NCI-H1417 (cell line): ENCODE results near the gene MRPL49.

Source experiments
- DNase-seq, 3 experiments: peaks; one replicate each; lab custom pipeline; 2025; lab: John Stamatoyannopoulos, UW

Gene MRPL49

DNA sequence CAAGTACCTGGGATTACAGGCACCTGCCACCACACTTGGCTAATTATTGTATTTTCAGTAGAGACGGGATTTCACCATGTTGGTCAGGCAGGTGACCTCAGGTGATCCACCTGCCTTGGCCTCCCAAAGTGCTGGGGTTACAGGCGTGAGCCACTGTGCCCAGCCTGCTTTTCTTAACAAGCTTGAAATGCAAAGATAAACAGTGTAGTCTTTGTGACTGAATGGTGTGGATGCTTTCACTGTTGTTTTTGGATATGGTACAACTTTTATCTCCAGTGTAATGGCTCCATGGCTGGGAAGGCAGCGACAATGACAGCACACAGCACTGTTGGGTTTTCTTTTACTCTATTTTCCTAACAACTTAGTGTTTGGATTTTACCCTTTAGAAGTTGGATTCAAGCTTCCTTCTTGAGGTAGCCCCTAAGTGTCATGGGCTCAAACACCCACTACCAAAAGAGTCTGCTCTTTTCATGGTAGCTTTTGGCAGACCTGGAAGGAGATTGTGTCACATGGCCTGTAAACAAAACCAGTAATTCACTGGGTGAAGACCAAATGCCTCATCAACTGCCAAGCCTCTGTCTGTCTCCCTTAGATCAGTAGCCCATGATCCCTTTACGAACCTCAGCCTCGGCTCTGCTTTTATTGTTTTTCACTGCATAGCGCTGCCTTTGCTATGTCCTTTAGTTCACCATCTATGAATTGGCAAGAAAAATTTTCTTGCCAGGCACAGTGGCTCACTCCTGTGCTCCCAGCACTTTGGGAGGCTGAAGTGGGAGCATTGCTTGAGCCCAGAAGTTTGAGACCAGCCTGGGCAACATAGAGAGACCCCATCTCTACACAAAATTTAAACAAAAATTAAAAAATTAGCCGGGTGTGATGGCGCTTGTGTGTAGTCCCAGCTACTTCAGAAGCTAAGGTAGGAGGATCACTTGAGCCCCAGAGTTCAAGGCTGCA is 19.7 kb upstream of the MRPL49 start:
- no peak for DNase-seq

DNA sequence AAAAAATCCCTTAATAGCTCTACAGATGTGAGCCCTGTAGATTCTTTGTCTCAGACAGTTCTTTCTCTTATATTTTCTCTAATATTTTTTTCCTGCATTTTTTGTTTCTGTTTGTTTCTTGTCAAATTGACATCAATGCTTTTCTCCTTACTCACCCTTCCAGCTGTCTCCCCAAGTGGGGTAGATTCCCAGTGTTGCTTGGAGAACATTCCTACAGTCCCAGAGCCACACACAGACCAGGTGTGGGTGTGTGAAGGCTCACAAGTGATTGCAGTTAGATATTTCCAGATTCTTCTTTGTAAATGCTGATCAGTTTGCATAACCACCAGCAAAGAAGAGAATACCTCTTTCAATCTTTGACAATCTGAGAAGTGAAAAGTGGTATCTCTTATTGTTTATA is 18.6 kb upstream of the MRPL49 start:
- no peak for DNase-seq

DNA sequence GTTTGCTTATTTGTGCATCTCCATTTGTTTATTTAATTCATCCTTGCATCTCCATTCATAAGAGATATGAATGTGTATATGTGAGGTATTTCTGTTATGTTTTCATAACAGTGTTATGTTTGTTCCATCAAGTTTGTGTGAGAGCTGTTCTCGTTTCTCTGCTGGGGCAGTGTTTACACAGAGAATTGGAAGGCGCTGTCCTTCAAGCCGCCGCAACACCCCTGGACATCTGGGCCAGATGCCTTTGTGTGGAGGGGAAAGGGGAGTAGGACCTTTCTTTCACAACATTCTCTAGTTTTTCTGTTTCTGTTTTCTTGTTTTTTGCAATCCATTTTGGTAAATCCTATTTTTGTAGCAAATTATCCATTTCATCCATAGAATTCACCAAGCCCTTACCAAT is 17.5 kb upstream of the MRPL49 start:
- no peak for DNase-seq

DNA sequence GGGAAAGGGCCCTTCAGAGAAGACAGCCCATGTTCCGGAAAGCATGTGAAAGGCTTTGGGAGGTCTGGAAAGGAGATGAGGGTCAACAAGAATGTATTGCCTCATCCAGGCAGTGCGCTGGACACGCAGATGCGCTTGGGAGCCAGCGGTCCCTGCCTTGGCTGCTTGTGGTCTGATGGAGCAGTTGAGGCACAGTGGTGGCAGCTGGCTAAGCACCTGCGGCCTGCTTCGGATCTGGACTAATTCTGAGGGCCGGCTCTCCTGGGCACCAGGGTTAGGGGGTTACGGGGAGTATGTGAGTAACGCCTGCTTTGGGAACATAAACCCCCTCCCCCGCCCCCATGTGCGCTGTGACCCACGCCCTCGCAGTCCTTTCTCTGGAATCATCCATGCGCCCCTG is 15.0 kb upstream of the MRPL49 start:
- DNase-seq, result no peak

DNA sequence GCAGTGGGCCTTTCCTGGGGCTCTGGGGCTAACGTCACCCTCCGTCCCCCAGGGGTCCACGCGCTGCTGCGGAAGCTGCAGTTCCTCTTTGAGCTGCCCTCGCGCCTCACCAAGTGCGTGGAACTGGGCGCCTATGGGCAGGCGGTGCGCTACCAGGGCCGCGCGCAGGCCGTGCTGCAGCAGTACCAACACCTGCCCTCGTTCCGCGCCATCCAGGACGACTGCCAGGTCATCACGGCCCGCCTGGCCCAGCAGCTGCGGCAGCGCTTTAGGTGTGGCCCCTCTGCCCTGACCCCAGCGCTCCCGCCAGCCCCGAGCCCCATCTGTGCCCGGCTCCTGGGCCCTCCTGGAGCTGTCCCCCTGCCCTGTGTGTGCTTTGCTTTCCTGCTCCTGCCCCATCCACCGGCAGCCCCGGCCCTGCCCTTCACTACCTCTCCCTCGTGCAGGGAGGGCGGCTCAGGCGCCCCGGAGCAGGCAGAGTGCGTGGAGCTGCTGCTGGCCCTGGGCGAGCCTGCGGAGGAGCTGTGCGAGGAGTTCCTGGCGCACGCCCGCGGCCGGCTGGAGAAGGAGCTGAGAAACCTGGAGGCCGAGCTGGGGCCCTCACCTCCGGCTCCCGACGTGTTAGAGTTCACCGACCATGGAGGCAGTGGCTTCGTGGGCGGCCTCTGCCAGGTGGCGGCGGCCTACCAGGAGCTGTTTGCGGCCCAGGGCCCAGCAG is 14.2 kb upstream of the MRPL49 start:
- no peak for DNase-seq

DNA sequence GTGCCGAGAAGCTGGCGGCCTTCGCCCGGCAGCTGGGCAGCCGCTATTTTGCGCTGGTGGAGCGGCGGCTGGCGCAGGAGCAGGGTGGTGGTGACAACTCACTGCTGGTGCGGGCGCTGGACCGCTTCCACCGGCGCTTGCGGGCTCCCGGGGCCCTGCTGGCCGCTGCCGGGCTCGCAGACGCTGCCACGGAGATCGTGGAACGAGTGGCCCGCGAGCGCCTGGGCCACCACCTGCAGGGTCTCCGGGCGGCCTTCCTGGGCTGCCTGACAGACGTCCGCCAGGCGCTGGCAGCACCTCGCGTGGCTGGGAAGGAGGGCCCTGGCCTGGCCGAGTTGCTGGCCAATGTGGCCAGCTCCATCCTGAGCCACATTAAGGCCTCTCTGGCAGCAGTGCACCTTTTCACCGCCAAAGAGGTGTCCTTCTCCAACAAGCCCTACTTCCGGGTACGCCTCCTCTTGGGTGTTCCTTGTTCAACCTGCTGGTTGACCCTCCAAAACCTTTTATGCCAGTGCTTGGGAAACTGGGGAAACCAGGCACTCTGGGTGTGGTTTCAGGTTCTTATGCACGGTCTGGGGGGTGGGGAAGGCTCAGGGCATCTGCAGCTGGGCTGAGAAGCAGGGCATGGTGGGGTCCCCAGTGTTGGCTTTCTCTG is 13.5 kb upstream of the MRPL49 start:
- DNase-seq, result no peak

DNA sequence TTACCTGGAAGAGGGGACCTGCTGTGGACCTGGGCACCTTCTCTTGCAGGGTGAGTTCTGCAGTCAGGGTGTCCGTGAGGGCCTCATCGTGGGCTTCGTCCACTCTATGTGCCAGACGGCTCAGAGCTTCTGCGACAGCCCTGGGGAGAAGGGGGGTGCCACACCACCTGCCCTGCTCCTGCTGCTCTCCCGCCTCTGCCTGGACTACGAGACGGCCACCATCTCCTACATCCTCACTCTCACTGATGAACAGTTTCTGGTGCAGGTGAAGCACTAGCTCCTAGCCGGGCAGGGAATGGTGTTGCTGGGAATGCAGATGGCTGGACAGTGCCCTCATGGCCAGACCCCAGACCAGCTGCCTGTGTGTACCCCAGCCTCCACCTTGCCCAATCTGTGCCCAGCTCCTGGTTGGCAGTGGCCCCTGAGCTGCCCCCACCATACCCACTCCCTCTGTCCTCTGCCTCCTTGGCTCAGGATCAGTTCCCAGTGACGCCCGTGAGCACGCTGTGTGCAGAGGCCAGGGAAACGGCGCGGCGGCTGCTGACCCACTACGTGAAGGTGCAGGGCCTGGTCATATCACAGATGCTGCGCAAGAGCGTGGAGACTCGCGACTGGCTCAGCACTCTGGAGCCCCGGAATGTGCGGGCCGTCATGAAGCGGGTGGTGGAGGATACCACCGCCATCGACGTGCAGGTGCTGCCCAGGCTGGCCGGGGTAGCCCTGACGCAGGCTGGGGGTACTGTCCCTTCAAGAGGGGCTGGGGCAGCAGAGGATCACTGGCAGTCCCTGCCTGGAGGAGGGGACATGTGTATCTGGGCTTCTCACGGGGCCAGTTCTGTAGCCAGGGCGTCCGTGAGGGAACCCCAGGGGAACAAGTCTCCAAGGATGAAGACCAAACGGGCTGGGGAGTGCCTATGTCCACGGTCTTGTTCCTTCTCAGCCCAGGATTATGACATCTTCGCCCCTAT is 12.6 kb upstream of the MRPL49 start:
- no peak for DNase-seq

DNA sequence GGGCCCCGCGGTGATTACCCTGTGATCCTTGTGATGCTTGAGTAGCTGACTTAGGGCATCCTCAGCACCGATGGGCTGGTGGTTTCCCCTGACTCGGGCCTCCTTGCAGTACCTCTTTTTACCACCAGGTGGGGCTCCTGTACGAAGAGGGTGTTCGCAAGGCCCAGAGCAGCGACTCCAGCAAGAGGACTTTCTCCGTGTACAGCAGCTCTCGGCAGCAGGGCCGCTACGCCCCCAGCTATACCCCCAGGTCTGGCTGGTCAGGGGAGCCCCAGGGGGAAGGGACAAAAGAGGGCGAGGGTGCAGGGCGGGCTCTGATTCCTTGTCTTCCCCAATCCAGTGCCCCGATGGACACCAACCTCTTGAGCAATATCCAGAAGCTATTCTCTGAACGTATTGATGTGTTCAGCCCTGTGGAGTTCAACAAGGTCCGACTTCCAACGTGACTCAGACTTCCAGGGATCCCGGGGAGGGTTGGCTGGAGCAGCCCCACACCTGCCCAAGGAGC is 11.7 kb upstream of the MRPL49 start:
- peak; percentile 81 to 88 (median 84) for DNase-seq

DNA sequence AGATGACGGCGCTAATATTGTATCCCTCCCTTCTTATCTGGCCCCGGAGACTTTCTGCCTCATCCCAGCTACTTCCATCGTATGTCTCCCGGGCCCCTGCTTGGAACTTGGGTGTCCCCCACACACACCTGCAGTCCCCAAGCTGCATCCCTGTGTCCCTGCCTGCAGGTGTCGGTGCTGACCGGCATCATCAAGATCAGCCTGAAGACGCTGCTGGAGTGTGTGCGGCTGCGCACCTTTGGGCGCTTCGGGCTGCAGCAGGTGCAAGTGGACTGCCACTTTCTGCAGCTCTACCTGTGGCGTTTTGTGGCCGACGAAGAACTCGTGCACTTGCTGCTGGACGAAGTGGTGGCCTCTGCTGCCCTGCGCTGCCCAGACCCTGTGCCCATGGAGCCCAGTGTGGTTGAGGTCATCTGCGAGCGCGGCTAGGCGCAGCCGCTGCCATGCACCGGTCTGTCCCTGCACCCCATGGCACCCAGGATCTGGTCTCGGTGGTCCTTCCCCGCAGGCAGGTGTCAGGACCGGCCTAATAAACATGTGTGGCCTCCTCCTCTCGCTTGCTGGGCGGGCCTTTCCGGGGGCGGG is 10.9 kb upstream of the MRPL49 start:
- no peak for DNase-seq

DNA sequence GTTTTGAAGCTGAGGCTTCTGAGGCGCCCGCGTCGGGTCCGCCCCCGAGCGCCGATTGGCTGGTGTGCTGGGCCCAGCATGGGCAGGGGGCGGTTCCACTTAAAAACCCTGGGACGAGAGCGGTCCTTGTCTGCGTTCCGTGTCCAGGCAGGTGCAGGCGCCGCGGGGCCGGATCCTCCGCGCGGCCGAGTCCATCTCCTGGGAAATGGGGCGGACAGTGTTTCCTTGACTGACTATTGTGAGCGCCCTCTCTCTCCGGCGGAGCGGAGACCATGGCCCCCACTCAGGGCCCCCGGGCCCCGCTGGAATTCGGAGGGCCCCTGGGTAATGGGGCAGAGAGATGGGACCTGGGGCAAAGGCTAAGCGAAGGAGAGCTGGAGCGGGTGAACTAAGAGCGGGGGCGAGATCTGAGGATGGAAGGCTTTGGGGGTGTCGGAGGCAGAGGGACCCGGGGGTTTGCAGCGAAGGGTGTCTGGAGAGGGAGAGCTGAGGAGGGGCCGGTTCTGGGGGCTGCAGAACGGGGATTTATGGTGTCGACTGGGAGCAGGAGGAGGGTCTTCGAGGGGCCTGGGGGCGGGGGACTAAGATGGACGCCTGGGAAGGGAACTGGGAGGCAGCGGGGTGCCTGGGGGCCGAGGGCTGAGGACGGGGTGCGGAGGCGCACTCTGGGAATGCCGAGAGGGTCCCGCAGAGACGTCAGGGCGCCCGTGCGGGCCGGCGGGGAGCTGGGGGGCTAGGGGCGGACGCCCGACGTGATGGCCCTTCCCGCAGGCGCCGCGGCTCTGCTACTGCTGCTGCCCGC is 10.2 kb upstream of the MRPL49 start, which contains the start of gene TM7SF2:
TM7SF2 (plus strand) TSS at position 129 of the 802 bp plus-strand sequence; CDS start at position 273, 144 bp downstream.
- peak; percentile 98 to 99 (median 99) for DNase-seq

DNA sequence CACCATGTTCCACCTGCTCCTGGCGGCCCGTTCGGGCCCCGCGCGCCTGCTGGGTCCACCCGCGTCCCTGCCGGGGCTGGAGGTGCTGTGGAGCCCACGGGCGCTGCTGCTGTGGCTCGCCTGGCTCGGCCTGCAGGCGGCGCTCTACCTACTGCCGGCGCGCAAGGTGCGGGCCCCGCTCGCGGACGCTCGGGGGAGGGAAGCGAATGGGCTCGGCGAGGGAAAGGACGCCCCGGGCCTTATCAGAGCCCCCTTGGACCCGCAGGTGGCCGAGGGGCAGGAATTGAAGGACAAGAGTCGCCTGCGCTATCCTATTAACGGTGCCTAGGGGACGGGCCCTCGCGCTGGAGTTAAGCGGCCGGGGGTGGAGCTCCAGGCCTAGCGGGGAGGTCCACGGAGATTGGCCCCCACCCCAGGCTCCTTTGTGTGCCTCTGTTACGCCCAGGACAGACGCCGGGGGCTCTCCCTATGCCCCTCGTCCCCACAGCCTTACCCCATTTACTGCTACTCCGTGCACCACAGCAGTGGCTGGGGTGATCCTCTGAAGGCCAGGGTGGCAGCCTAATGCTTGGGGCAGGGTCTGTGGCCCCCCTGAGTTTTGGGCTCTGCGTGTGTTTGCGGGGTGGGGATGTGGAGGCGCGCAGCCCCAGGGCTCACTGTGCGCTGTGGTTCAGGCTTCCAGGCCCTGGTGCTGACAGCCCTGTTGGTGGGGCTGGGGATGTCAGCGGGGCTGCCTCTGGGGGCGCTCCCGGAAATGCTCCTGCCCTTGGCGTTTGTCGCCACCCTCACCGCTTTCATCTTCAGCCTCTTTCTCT is 9.4 kb upstream of the MRPL49 start:
- peak; percentile 63 to 72 (median 70) for DNase-seq

DNA sequence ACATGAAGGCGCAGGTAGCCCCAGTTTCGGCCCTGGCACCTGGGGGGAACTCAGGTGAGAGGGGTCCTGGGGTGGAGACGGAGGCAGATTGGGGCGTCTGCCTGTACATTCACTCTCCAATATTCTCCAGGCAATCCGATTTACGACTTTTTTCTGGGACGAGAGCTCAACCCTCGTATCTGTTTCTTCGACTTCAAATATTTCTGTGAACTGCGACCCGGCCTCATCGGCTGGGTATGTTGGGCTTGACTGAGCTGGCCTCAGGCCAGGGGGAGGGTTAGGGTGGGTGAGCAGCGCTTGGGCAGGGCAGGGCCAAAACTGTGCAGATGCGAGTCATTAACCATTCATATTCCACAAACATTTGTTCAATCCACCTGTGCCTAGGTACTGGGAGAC is 8.8 kb upstream of the MRPL49 start:
- DNase-seq, result no peak

DNA sequence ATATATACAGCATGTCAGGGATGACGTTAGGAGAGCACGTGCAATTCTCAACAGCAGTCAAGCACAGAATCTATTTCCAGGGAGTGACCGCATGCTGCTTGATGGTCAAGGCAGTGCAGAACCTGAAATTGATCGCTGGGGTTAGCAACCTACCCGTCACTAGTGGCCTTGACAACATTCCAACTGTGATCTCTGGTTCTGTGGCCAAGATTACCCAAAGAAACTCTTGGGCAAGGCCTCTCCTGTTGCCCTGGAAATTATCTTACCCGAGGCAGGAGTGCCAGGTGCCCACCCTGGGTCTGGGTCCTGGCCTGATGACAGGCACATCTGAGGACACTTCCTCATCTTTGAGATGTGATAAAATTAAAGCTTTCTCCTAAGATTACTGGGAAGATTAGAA is 8.3 kb upstream of the MRPL49 start:
- DNase-seq, result no peak

DNA sequence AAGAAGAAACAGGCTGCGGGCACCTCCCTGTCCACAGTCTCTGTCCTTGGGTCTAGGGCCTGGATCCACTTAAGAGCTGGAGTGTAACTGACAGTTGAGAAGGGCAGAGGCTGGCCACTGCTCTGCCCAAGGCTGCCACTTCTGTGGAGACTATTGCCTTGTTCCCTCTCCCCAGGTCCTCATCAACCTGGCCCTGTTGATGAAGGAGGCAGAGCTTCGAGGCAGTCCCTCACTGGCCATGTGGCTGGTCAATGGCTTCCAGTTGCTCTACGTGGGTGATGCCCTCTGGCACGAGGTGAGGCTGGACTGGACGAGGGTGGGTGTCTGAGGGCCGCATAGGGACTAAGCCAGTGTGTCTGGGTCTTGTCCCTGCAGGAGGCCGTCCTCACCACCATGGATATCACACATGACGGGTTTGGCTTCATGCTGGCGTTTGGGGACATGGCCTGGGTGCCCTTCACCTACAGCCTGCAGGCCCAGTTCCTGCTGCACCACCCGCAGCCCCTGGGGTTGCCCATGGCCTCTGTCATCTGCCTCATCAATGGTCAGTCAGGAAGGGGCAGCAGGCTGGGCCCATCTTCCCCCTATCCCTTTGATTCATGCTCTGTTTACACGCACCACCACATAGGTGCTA is 7.5 kb upstream of the MRPL49 start:
- no peak for DNase-seq

DNA sequence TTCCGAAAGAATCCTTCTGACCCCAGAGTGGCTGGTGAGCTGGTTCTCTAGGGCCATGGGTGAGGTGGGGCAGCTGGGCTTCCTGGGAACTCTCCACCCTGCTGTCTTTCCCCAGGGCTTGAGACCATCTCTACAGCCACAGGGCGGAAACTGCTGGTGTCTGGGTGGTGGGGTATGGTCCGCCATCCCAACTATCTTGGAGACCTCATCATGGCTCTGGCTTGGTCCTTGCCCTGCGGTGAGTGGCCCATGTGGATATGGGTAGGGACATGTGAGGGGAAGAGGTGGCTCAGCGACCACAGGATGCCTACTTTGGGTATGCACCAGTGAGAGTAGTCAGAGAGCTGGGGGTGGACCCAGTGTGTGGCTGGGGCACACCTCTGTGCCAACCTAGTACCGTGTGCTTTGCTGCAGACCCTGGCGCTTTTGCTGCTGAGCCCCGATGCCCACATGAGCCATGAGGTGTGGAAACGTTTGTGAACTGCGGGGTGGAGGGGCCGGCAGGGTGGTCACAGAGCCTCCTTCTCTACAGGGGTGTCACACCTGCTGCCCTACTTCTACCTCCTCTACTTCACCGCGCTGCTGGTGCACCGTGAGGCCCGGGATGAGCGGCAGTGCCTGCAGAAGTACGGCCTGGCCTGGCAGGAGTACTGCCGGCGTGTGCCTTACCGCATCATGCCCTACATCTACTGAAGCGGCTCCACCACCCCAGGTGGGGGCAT is 6.6 kb upstream of the MRPL49 start:
- DNase-seq, result no peak

DNA sequence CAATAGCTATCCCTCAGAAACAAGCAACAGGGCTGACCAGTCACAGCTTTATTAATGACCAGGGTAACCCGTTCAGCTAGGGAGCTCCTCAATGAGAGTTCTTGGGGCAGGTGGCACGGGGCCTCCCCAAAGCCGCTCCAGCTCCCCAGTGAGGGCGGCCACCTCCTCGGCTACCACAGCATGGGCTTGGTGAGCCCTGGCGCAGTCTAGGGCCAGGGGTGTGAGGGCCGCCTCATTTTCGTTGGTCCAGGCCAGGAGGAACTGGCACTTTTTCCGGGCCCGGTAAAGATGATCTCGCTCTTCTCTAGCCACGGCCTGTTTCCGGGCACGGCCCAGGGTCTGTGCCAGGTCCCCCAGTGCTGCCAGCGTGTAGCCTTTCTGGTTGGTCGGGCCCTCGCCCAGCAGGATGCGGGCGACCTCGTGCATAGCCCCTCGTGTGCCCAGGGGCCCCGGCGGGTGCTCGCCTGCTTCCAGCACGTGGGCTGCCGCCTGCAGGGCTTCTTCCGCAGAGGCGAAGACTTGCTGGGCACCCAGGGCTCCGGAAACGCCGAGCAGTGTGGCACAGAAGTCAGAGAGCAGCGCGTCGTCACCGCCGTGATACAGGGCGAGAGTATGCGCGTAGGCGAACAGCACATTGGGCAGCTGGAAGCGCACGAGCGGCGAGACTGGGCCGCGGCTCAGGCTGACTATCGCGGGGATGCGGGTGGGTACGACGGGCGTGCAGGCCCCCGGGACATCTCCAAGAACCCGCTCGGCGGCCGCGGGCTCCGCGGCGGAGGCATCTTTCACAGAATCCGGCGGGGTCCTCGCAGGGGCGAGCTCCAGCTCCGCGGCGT is 5.5 kb upstream of the MRPL49 start:
- DNase-seq, result peak; percentile 16 to 79 (median 79)
